Kidney epithelial cell (primary cell): Measurements from ENCODE around the gene APBA1. TPM values are rescaled to one million over a fixed set of nuclear protein-coding genes. Genes with fewer than 3 reads are reported as not detected.
"Not testable (repeated sequence)": the region's sequence is repeated elsewhere in the genome, so short reads cannot be mapped to it uniquely, and the experiment has no call there.

Experiments
- DNase-seq: peaks from one replicate; pipeline ENCODE4 v3.0.0-alpha.2; 2010; ENCODE audit warnings: low read depth
- H3K27me3 ChIP-seq: 2 replicates; pipeline ENCODE4 v1.6.0; 2011; ENCODE audit warnings: low read length; ENCODE audit not compliant: control insufficient read depth, insufficient read depth
- H3K36me3 ChIP-seq: 2 replicates; pipeline ENCODE4 v1.5.1; 2011; ENCODE audit warnings: low read length; ENCODE audit not compliant: control insufficient read depth, insufficient read depth
- H3K4me3 ChIP-seq: 2 replicates; pipeline ENCODE4 v1.5.1; 2011; ENCODE audit warnings: low read depth, mild to moderate bottlenecking, control low read depth, low read length
- CTCF ChIP-seq: IDR thresholded peaks from 2 replicates; pipeline ENCODE4 v1.5.1; 2011; ENCODE audit warnings: mild to moderate bottlenecking, moderate library complexity, low read length, control low read depth, inconsistent platforms; ENCODE audit not compliant: insufficient read depth, poor library complexity, severe bottlenecking
- total RNA-seq: library from RNA; depleted of rRNA; stranded (reverse); fragments of >200 nt; gene quantifications from 2 replicates; pipeline ENCODE4 v1.2.3, GENCODE V29; 2015

Gene APBA1
- total RNA-seq, 1 donor from 2014 or later, result 1.1 TPM

GRCh38 chr9:69602773-69603172 lies 69.4 kb downstream of the APBA1 start:
- no peaks in the 10 kb centered on the region for H3K36me3 ChIP-seq
- no peak for DNase-seq
- TF ChIP-seq CTCF, result no peak
- no peak overlapping the region for H3K4me3 ChIP-seq
- H3K27me3 ChIP-seq, result no peaks in the 10 kb centered on the region

GRCh38 chr9:69601698-69602097 lies 70.5 kb downstream of the APBA1 start:
- no peak for DNase-seq

GRCh38 chr9:69600314-69601047 lies 71.7 kb downstream of the APBA1 start:
- Histone ChIP-seq H3K27me3 (no peaks in the 10 kb centered on the region), H3K36me3 (no peaks in the 10 kb centered on the region), H3K4me3 (no peak overlapping the region)
- TF ChIP-seq CTCF, result no peak
- DNase-seq, result no peak

More at GRCh38 chr9:69601698-69602097, 70.5 kb downstream of the APBA1 start:
- TF ChIP-seq CTCF, result no peak
- no peak overlapping the region for H3K4me3 ChIP-seq
- no peaks in the 10 kb centered on the region for H3K36me3 ChIP-seq
- H3K27me3 ChIP-seq, result no peaks in the 10 kb centered on the region

- H3K4me3 ChIP-seq, result no peak overlapping the region
- H3K27me3 ChIP-seq, result no peaks in the 10 kb centered on the region
- no peak for DNase-seq
- TF ChIP-seq CTCF, result no peak
- no peaks in the 10 kb centered on the region for H3K36me3 ChIP-seq
Observed at GRCh38 chr9:69599232-69599971, 72.8 kb downstream of the APBA1 start.

GRCh38 chr9:69596906-69597305 lies 75.3 kb downstream of the APBA1 start:
- H3K4me3 ChIP-seq, H3K36me3 ChIP-seq, H3K27me3 ChIP-seq, DNase-seq: not testable (repeated sequence)

- no peaks in the 10 kb centered on the region for H3K27me3 ChIP-seq
- no peak for DNase-seq
- TF ChIP-seq CTCF, result no peak
- H3K36me3 ChIP-seq, result no peaks in the 10 kb centered on the region
- H3K4me3 ChIP-seq, result no peak overlapping the region
Observed at GRCh38 chr9:69594180-69594579, 78.0 kb downstream of the APBA1 start.
